HG03457 (cell line): ENCODE measurements around the gene RGS7.
"Not testable (repeated sequence)": the region's sequence is repeated elsewhere in the genome, so short reads cannot be mapped to it uniquely, and the experiment has no call there.

Experiments
- ATAC-seq: cut with Tn5 transposase; IDR thresholded peaks from one replicate; pipeline ENCODE4 v1.9.1; 2021; ENCODE audit warnings: moderate number of reproducible peaks; ENCODE audit not compliant: unreplicated experiment

Gene RGS7

GRCh38 chr1:241274693-241275092 lies 82.3 kb downstream of the RGS7 start:
- ATAC-seq: no peak

GRCh38 chr1:241272828-241273227 lies 84.2 kb downstream of the RGS7 start:
- ATAC-seq: no peak

- no peak for ATAC-seq
These were observed 85.6 kb downstream of the RGS7 start for GRCh38 chr1:241271427-241271826.

- no peak for ATAC-seq
These were observed 87.0 kb downstream of the RGS7 start for GRCh38 chr1:241270016-241270415.

- no peak for ATAC-seq
These were observed 87.9 kb downstream of the RGS7 start for GRCh38 chr1:241269116-241269515.

- no peak for ATAC-seq
These were observed 90.9 kb downstream of the RGS7 start for GRCh38 chr1:241266121-241266520.

GRCh38 chr1:241265428-241265827 lies 91.6 kb downstream of the RGS7 start:
- ATAC-seq: no peak

GRCh38 chr1:241263346-241263745 lies 93.7 kb downstream of the RGS7 start:
- ATAC-seq: no peak

GRCh38 chr1:241253471-241253870 lies 103.5 kb downstream of the RGS7 start:
- no peak for ATAC-seq

GRCh38 chr1:241250465-241250864 lies 106.5 kb downstream of the RGS7 start:
- ATAC-seq: no peak

- no peak for ATAC-seq
These were observed 116.9 kb downstream of the RGS7 start for GRCh38 chr1:241240069-241240468.

GRCh38 chr1:241237873-241238272 lies 119.1 kb downstream of the RGS7 start:
- no peak for ATAC-seq

GRCh38 chr1:241235256-241235897 lies 121.6 kb downstream of the RGS7 start:
- no peak for ATAC-seq

- ATAC-seq: no peak
These were observed 127.3 kb downstream of the RGS7 start for GRCh38 chr1:241229711-241230110.

GRCh38 chr1:241229216-241229615 lies 127.8 kb downstream of the RGS7 start:
- no peak for ATAC-seq

GRCh38 chr1:241228339-241228738 lies 128.7 kb downstream of the RGS7 start:
- ATAC-seq: no peak

- ATAC-seq: no peak
These were observed 131.3 kb downstream of the RGS7 start for GRCh38 chr1:241225741-241226140.

GRCh38 chr1:241224189-241224588 lies 132.8 kb downstream of the RGS7 start:
- ATAC-seq: not testable (repeated sequence)

GRCh38 chr1:241222813-241223212 lies 134.2 kb downstream of the RGS7 start:
- not testable (repeated sequence) for ATAC-seq

- no peak for ATAC-seq
These were observed 135.7 kb downstream of the RGS7 start for GRCh38 chr1:241221319-241221718.

- not testable (repeated sequence) for ATAC-seq
These were observed 136.1 kb downstream of the RGS7 start for GRCh38 chr1:241220913-241221312.

- no peak for ATAC-seq
These were observed 137.6 kb downstream of the RGS7 start for GRCh38 chr1:241219449-241219848.

- ATAC-seq: no peak
These were observed 139.5 kb downstream of the RGS7 start for GRCh38 chr1:241217516-241217915.
